HepG2 (cell line): Measurements from ENCODE around the gene INTS6L. TPM values are rescaled to one million over a fixed set of nuclear protein-coding genes. Genes with fewer than 3 reads are reported as not detected.

Experiments
- EEA1 ChIP-seq: sonication (generic); formaldehyde crosslinking; IDR thresholded peaks from 2 replicates; pipeline ENCODE4 v1.5.1; 2020; ENCODE audit warnings: mild to moderate bottlenecking, missing genetic modification reagents, borderline replicate concordance
- ZBTB3 ChIP-seq: sonication (generic); formaldehyde crosslinking; IDR thresholded peaks from 2 replicates; pipeline ENCODE4 v1.4.0; 2020; ENCODE audit warnings: low read depth, mild to moderate bottlenecking, moderate library complexity, missing genetic modification reagents, borderline replicate concordance
- ZNF670 ChIP-seq: sonication (generic); formaldehyde crosslinking; IDR thresholded peaks from 2 replicates; pipeline ENCODE4 v1.8.0; 2022; ENCODE audit warnings: mild to moderate bottlenecking, missing genetic modification reagents, borderline replicate concordance
- ZNF816 ChIP-seq: sonication (generic); formaldehyde crosslinking; IDR thresholded peaks from 2 replicates; pipeline ENCODE4 v1.8.0; 2022; ENCODE audit warnings: missing genetic modification reagents, mild to moderate bottlenecking, borderline replicate concordance
- polyA plus RNA-seq, 8 experiments: library from polyadenylated mRNA; depleted of rRNA in 3 of 8; stranded (reverse) in 7 of 8; unstranded in 1 of 8; fragments of >200 nt; fragmentation: Illumina TruSeq in 4 of 8; extraction: Trizol in 4 of 8; gene quantifications; 2 replicates each; pipeline versions ENCODE4 v1.2.1 to v1.2.3, GENCODE V29; 2011 to 2016; ENCODE audit warnings: low read depth in 4 of 8, missing spikeins in 1 of 8, mixed read lengths in 1 of 8; ENCODE audit not compliant: insufficient read depth in 1 of 8
- total RNA-seq, 5 experiments: library from RNA; depleted of rRNA; stranded (reverse); fragments of >200 nt; fragmentation: Illumina TruSeq; extraction: Trizol; gene quantifications; 2 replicates each; pipeline ENCODE4 v1.2.3, GENCODE V29; 2016; ENCODE audit warnings: low read depth in 1 of 5
- TF ChIP-seq, protein P1 (sequence below), 2 experiments: fragments of 450-650 bp in 1 of 2; sonication (generic) in 1 of 2; formaldehyde crosslinking in 1 of 2; IDR thresholded peaks; 2 replicates each; pipeline versions ENCODE4 v1.6.1 to v1.8.0; 2016 to 2022; ENCODE audit warnings: antibody characterized with exemption in 1 of 2, mild to moderate bottlenecking in 1 of 2, missing genetic modification reagents in 1 of 2
- TF ChIP-seq, protein P2 (sequence below): sonication (generic); formaldehyde crosslinking; IDR thresholded peaks from 2 replicates; pipeline ENCODE4 v1.8.1; 2022; ENCODE audit warnings: mild to moderate bottlenecking, missing genetic modification reagents

INTS6L gene
- total and polyA plus RNA-seq, 2 of the 13 experiments (the other 11 are each of a cell fraction or from before 2014, with no cell fraction given): not detected

DNA sequence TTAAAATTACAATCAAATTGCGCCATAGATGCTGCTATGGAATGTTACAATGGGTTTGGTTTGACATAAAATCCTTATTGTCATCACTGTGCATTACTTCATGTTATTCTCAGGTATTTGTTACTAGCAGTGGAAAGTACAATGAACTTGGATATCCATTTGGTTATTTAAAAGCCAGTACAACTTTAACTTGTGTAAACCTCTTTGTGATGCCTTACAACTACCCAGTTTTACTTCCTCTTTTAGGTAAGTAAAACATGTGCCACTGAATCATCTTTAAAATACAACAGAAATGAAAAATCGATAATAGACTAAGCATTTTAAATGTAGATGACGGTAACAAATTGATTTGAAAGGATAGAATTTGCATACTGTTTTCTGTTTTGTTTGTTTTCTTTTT lies 35.6 kb downstream of the INTS6L start (continued):
- TF ChIP-seq, protein P1, sequence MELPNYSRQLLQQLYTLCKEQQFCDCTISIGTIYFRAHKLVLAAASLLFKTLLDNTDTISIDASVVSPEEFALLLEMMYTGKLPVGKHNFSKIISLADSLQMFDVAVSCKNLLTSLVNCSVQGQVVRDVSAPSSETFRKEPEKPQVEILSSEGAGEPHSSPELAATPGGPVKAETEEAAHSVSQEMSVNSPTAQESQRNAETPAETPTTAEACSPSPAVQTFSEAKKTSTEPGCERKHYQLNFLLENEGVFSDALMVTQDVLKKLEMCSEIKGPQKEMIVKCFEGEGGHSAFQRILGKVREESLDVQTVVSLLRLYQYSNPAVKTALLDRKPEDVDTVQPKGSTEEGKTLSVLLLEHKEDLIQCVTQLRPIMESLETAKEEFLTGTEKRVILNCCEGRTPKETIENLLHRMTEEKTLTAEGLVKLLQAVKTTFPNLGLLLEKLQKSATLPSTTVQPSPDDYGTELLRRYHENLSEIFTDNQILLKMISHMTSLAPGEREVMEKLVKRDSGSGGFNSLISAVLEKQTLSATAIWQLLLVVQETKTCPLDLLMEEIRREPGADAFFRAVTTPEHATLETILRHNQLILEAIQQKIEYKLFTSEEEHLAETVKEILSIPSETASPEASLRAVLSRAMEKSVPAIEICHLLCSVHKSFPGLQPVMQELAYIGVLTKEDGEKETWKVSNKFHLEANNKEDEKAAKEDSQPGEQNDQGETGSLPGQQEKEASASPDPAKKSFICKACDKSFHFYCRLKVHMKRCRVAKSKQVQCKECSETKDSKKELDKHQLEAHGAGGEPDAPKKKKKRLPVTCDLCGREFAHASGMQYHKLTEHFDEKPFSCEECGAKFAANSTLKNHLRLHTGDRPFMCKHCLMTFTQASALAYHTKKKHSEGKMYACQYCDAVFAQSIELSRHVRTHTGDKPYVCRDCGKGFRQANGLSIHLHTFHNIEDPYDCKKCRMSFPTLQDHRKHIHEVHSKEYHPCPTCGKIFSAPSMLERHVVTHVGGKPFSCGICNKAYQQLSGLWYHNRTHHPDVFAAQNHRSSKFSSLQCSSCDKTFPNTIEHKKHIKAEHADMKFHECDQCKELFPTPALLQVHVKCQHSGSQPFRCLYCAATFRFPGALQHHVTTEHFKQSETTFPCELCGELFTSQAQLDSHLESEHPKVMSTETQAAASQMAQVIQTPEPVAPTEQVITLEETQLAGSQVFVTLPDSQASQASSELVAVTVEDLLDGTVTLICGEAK (IDR thresholded peaks at IDR 0.05): no peak
- TF ChIP-seq, protein P1 (CRISPR knock-in tag; IDR thresholded peaks at IDR 0.05): no peak
- TF ChIP-seq ZBTB3 (CRISPR knock-in tag): no peak
- TF ChIP-seq EEA1 (CRISPR knock-in tag): no peak
- TF ChIP-seq ZNF670 (CRISPR knock-in tag): no peak
- no peak for TF ChIP-seq ZNF816 (CRISPR knock-in tag)
- TF ChIP-seq, protein P2, sequence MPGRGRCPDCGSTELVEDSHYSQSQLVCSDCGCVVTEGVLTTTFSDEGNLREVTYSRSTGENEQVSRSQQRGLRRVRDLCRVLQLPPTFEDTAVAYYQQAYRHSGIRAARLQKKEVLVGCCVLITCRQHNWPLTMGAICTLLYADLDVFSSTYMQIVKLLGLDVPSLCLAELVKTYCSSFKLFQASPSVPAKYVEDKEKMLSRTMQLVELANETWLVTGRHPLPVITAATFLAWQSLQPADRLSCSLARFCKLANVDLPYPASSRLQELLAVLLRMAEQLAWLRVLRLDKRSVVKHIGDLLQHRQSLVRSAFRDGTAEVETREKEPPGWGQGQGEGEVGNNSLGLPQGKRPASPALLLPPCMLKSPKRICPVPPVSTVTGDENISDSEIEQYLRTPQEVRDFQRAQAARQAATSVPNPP (CRISPR knock-in tag): no peak
